DND-41 (cell line): ENCODE data around the gene MFNG.

ENCODE experiments used
- ATAC-seq: fragments of 200-7000 bp; cut with Tn5 transposase; 3 replicates; pipeline ENCODE4 v1.9.1; 2021; ENCODE audit warnings: low read depth; ENCODE audit not compliant: insufficient read depth
- DNase-seq: peaks from one replicate; pipeline ENCODE4 v3.0.0-alpha.2; 2020
- H2AFZ ChIP-seq: 2 replicates; pipeline ENCODE4 v1.6.0; 2012; ENCODE audit warnings: low read depth, low read length
- H3K27ac ChIP-seq: 2 replicates; pipeline ENCODE4 v1.5.1; 2012; ENCODE audit warnings: low read length, inconsistent platforms
- H3K27me3 ChIP-seq: fragments of 200-600 bp; sonication (generic); 2 replicates; pipeline ENCODE4 v1.6.0; 2012; ENCODE audit warnings: low read length, mild to moderate bottlenecking, inconsistent platforms; ENCODE audit not compliant: insufficient read depth, poor library complexity
- H3K36me3 ChIP-seq: 2 replicates; pipeline ENCODE4 v1.5.1; 2012; ENCODE audit warnings: low read length, inconsistent platforms; ENCODE audit not compliant: insufficient read depth
- H3K4me1 ChIP-seq: 2 replicates; pipeline ENCODE4 v1.5.1; 2012; ENCODE audit warnings: mild to moderate bottlenecking, low read length; ENCODE audit not compliant: insufficient read depth
- H3K4me2 ChIP-seq: 2 replicates; pipeline ENCODE4 v1.6.0; 2012; ENCODE audit warnings: mild to moderate bottlenecking, moderate library complexity, low read length, inconsistent platforms; ENCODE audit not compliant: insufficient read depth
- H3K4me3 ChIP-seq, 2 experiments: fragments of 200-600 bp in 1 of 2; shearing (Covaris generic) in 1 of 2; 2 replicates each; pipeline ENCODE4 v1.5.1; 2012 to 2016; ENCODE audit warnings: inconsistent platforms in 2 of 2, low read length in 2 of 2, mild to moderate bottlenecking in 2 of 2, low read depth in 1 of 2, moderate library complexity in 1 of 2
- H3K79me2 ChIP-seq: 2 replicates; pipeline ENCODE4 v1.6.0; 2012; ENCODE audit warnings: low read length, inconsistent platforms; ENCODE audit not compliant: insufficient read depth
- H3K9ac ChIP-seq: 2 replicates; pipeline ENCODE4 v1.6.0; 2012; ENCODE audit warnings: low read depth, mild to moderate bottlenecking, inconsistent platforms, low read length, moderate library complexity
- H3K9me3 ChIP-seq: 2 replicates; pipeline ENCODE4 v1.5.1; 2012; ENCODE audit warnings: low read length, moderate library complexity, mild to moderate bottlenecking, inconsistent platforms; ENCODE audit not compliant: insufficient read depth, severe bottlenecking
- H4K20me1 ChIP-seq: 2 replicates; pipeline ENCODE4 v1.6.0; 2012; ENCODE audit warnings: low read length; ENCODE audit not compliant: insufficient read depth
- EZH2 ChIP-seq: IDR thresholded peaks from 3 replicates; pipeline ENCODE4 v1.6.1; 2012; ENCODE audit warnings: borderline replicate concordance, low read depth, mild to moderate bottlenecking, moderate library complexity, low read length, inconsistent platforms; ENCODE audit not compliant: severe bottlenecking
- TF ChIP-seq, protein P1 (sequence below): IDR thresholded peaks from 2 replicates; pipeline ENCODE4 v1.5.1; 2012; ENCODE audit warnings: borderline replicate concordance, low read length, moderate library complexity, mild to moderate bottlenecking; ENCODE audit not compliant: poor library complexity, severe bottlenecking; ENCODE audit errors: extremely low read depth

Gene MFNG

DNA sequence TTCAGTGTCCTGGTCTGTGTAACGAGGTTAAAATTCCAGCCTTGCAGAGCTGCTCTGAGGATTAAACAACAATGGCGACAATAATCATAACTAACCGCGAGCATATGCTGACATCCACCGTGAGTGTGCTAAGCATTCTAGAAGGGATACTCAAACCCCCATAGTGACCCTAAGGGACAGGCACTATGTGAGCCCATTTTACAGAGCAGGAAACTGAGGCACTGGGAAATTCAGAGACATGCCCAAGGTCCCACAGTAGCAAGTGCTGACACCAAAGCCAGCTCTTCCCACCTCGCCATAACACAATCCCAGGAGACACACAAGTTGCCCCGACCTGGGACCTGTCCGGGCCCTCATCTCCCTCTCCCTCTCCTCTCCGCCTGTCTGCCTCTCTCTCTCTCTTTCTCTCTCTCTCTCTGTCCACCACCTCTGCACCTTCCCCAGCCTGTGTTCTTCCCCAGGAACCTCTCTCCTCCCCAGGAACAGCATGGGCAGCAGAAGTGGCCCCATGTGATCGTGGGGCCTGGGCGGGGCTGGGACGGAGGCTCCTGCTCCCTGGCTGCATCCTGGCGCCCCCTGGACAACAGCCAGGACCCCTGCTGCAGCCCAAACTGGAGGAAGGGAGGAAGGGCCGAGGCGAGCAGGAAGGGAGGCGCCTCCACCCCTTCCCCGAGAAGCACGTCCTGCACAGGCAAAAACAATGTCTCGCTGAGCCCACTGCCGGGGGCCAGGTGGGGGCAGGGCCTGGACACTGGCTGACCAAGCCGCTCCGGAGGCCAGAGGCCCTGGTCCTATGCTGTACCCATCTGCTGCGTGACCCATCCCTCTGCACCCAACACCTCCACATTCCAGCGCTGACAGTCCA is 14.8 kb upstream of the MFNG start:
- DNase-seq = no peak
- Histone ChIP-seq H3K4me1 (no peaks in the 10 kb centered on the region), H3K4me2 (no peak overlapping the region), H3K4me3 (no peak overlapping the region), H3K79me2 (no peaks in the 10 kb centered on the region), H3K9ac (no peak overlapping the region), H3K36me3 (no peaks in the 10 kb centered on the region), H3K9me3 (no peaks in the 10 kb centered on the region), H3K27me3 (no peaks in the 10 kb centered on the region), H4K20me1 (0 out of 2 replicates have a peak, but pooled peaks cover 3% of the 10 kb centered on the region), H3K27ac (no peak overlapping the region), H2AFZ (no peak overlapping the region)
- ATAC-seq = no peak
- TF ChIP-seq, protein P1, sequence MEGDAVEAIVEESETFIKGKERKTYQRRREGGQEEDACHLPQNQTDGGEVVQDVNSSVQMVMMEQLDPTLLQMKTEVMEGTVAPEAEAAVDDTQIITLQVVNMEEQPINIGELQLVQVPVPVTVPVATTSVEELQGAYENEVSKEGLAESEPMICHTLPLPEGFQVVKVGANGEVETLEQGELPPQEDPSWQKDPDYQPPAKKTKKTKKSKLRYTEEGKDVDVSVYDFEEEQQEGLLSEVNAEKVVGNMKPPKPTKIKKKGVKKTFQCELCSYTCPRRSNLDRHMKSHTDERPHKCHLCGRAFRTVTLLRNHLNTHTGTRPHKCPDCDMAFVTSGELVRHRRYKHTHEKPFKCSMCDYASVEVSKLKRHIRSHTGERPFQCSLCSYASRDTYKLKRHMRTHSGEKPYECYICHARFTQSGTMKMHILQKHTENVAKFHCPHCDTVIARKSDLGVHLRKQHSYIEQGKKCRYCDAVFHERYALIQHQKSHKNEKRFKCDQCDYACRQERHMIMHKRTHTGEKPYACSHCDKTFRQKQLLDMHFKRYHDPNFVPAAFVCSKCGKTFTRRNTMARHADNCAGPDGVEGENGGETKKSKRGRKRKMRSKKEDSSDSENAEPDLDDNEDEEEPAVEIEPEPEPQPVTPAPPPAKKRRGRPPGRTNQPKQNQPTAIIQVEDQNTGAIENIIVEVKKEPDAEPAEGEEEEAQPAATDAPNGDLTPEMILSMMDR = no peak
- TF ChIP-seq EZH2 = no peak

DNA sequence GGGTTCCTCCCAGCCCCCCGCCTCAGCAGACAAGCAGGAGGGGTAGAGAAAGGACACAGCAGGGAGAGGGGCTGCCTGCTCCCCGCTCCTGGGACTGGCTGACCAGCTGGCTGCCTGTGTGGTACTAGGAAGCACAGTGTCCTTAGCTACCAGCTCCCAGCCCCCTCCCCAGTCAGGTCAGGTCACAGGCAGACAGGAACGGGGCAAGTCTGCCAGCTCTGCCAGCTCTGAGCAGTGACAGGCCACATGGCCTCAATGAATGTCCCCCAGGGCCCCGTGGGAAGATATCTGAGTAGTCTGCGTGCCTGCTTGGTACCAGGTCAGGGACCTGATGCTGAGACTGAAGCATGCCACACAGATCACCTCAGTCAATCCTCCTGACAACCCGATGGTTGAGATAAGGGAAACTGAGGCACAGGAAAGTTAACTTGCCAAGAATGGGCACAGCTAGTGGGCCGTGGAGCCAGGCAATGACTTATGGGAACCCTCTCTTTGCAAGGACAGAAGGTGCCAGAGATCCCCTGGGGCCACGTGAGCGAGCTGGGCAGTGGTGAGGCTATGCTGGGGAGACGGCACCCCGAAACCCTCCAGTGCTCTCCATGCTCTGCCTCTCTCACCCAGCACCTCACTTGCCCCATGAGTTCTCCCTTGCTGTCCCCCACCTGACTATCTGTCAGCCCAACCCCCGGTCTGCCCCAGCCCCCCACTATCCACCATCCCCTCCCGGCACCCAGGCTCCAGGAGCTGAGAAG is 13.8 kb upstream of the MFNG start:
- Histone ChIP-seq H3K9me3 (no peaks in the 10 kb centered on the region), H3K4me2 (no peak overlapping the region)
- no peak for DNase-seq

DNA sequence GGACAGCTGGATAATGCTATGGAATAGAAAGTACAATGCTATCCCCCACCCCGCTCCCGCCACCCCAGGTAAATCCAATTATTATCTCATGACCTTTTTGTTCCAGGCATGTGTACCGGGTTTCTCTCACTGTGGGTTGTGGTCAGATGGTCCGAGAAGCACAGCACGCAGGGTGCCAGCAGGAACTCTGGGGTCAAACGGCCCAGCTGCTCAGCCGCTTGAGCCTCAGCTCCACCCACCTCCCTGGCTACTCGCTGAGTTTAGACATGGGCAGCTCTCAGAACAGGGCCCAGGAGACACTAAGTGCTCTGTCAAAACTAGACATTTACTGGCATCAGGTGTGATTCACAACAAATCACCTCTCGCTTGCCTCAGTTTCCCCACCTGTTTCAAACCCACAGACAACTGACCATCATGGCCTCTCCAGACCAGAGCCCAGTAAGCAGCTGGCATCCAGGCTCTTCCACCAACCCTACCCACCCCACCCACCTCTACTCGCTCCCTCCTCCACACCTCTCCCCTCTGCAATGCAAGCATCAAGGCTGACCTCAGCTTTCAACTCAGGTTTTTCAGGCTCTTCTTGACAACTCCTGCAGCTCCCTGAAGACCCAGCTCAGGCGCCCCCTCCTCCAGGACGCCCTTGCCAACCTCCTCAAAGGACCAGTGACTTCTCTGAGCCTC is 13.0 kb upstream of the MFNG start:
- no peaks in the 10 kb centered on the region for H3K9me3 ChIP-seq
- H3K79me2 ChIP-seq = no peaks in the 10 kb centered on the region
- H3K27me3 ChIP-seq = no peaks in the 10 kb centered on the region
- TF ChIP-seq, protein P1 = no peak
- no peak for TF ChIP-seq EZH2
- no peak overlapping the region for H2AFZ ChIP-seq
- no peak overlapping the region for H3K4me2 ChIP-seq
- no peak overlapping the region for H3K4me3 ChIP-seq
- H3K36me3 ChIP-seq = no peaks in the 10 kb centered on the region
- no peaks in the 10 kb centered on the region for H3K4me1 ChIP-seq
- H4K20me1 ChIP-seq = no peaks in the 10 kb centered on the region
- no peak overlapping the region for H3K27ac ChIP-seq
- DNase-seq = no peak
- H3K9ac ChIP-seq = no peak overlapping the region
- ATAC-seq = no peak

More for the DNA sequence above, 13.8 kb upstream of the MFNG start:
- Histone ChIP-seq H3K4me3 (no peak overlapping the region), H4K20me1 (0 out of 2 replicates have a peak, but pooled peaks cover 3% of the 10 kb centered on the region), H3K4me1 (no peaks in the 10 kb centered on the region), H2AFZ (no peak overlapping the region), H3K36me3 (no peaks in the 10 kb centered on the region), H3K27ac (no peak overlapping the region), H3K9ac (no peak overlapping the region), H3K27me3 (no peaks in the 10 kb centered on the region), H3K79me2 (no peaks in the 10 kb centered on the region)
- no peak for ATAC-seq
- TF ChIP-seq, protein P1 = no peak
- no peak for TF ChIP-seq EZH2
